Activated CD8-positive, alpha-beta memory T cell treated with anti-CD3 and anti-CD28 coated beads, Interleukin-2, amount 50 U/mL, for 24 hours (primary cell): Measurements from ENCODE around the gene RPRD1A.
"Not testable (repeated sequence)": the region's sequence is repeated elsewhere in the genome, so short reads cannot be mapped to it uniquely, and the experiment has no call there.

Experiments
- DNase-seq: peaks from one replicate; pipeline ENCODE4 v3.0.0-alpha.2; 2020; ENCODE audit errors: extremely low read depth

Gene RPRD1A

DNA sequence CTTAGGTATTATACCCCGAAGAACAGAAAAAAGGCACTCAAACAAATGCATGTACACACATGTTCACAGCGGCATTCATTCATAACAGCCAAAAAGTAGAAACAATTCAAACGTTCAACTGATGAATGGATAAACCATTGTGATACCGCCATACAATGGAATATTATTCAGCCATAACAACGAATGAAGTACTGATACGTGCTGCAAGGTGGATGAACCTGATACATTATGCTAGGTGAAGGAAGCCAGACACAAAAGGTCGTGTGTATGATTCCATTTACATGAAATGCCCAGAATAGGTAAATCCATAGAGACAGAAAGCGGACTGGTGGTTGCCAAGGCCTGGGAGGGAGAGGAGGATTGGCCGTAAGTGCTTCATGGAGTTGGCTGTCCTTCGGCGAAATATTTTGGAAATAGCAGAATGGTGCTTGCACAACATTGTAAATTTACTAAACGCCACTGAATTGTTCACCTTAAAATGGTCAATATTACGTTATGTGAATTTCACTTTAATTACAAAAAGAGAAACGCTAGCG, 95.6 kb downstream of the RPRD1A start:
- no peak for DNase-seq

DNA sequence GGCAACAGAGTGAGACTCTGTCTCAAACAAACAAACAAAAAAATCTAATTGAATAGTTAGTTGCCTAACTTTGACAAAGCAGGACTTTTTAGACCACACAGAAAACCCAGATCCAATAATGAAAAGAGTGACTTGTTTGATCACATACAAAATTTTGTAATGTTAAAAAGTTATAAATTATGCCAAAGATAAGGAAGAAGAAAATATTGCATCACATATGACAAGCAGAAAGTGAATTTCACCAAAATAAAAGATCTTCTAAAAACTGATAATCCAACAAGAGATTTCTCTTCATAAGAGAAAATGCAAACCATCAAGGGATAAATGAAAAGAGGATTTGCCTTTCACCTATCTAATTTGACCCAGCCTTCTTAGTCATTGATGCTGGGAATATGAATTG, 97.7 kb downstream of the RPRD1A start:
- no peak for DNase-seq

DNA sequence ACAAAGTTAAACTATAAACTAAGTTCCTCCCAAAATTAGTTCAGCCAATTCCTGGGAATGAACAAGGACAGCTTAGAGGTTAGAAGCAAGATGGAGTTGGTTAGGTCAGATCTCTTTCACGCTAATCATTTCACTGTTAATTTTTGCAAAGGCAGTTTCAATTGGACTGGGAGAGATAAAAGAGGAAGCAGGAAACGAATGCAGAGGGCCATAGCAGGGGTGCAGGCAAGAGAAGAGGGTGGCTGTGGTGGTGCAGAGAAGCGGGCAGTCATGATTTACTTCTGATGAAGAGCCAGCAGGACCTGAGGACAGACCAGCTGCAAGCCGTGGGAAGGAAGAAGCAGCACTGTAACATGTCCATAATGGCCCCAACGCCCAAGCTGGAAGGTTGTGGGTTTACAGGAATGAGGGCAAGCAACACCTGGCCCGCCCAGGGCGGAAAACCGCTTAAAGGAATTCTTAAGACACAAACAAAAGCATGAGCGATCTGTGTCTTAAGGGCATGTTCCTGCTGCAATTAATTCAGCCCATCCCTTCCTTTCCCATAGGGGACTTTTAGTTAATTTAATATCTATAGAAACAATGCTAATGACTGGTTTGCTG, 99.0 kb downstream of the RPRD1A start:
- no peak for DNase-seq

DNA sequence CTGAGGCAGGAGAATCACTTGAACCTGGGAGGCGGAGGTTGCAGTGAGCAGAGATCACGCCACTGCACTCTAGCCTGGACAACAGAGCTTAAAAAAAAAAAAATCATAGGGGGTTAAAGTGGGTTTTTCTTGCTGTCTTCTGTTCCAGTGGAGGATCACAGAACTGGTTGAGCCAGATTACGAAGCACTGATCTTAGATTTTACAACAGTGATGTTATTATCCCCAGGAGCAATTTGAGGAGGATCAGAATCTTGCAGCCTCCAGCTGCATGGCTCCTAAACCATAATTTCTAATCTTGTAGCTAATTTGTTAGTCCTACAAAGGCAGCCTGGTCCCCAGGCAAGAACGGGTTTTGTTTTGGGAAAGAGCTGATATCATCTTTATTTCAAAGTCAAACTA, 99.5 kb downstream of the RPRD1A start:
- not testable (repeated sequence) for DNase-seq

DNA sequence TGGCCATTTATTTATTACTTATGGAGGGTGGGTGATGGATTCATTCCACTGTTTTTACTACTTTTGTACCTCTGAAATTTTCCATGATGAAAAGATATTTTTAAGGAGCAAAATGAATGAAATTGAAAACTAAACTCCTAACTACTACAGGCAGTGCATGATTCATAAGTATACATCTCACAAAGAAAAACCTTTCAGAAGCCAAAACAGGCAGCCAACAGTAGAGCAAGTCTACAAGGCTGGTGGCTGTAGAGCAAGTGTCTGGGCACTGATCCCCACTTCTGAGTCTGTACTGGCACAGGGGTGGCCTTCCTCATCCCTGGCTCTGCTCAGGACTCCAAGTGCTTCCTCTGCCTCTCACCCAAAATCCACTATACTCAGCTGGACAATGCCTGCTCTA, 103.0 kb downstream of the RPRD1A start:
- no peak for DNase-seq

DNA sequence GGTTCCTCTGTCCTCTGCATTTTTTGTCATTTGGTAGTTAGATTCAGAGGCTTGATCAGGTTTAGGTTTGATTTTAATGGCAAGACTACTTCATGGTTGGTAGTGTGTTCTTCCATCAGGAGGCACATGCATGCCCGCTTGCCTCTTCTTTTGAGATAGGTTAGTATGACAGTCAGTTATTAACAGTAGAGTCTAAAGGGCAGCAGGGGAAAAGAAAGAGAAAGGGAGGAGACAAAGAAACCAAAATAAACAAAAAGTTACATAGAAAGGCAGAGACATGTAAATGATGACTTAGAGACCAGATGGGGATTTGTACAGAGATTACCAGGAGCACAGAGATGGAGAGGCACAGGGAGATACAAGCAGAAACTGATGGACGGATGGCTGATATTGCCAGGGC, 105.0 kb downstream of the RPRD1A start:
- no peak for DNase-seq

DNA sequence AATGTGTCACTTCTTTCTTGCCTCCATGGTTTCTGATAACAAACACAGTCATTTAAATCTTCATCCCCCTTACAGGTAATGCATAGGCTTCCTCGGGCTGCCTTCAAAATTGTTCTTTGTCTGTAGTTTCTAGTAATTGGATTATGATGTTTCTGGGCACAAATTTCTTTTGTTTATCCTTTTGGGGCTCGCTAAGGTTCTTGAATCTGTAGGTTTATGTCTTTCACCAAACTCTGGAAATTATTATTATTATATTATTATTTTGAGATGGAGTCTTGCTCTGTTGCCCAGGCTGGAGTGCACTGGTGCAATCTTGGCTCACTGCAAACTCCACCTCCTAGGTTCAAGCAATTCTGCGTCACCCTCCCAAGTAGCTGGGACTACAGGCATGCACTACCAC, 111.1 kb downstream of the RPRD1A start:
- no peak for DNase-seq

DNA sequence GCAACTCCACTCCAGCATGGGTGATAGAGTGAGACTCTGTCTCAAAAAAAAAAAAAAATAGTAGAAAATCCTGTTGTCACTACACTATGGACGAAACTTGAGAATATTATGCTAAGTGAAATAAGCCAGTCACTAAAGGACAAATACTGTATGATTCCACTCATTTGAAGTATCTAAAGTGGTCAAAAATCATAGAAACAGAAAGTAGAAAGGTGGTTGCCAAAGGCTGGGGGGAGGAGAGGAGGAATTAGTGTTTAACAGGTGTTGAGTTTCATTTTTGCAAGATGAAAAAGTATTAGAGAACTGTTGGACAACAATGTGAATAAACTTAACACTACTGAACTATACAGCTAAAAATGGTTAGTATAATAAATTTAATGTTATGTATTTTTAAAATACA, 113.7 kb downstream of the RPRD1A start:
- no peak for DNase-seq

DNA sequence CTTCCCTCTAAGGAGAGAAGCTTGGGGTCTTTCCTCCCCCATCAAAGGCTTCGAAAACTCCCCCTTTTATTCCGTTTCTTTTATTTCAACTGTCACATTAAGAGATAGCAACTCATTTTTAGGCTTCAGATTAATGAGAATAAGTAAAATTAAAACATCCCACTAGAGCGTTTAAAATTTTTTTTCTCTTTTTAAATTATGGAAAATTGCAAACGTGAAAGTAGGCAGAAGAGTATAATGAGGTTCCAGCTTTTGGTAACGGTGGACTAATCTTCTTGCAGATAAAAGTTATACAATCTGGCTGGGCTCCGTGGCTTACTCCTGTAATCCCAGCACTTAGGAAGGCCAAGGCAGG, 116.8 kb downstream of the RPRD1A start:
- no peak for DNase-seq

DNA sequence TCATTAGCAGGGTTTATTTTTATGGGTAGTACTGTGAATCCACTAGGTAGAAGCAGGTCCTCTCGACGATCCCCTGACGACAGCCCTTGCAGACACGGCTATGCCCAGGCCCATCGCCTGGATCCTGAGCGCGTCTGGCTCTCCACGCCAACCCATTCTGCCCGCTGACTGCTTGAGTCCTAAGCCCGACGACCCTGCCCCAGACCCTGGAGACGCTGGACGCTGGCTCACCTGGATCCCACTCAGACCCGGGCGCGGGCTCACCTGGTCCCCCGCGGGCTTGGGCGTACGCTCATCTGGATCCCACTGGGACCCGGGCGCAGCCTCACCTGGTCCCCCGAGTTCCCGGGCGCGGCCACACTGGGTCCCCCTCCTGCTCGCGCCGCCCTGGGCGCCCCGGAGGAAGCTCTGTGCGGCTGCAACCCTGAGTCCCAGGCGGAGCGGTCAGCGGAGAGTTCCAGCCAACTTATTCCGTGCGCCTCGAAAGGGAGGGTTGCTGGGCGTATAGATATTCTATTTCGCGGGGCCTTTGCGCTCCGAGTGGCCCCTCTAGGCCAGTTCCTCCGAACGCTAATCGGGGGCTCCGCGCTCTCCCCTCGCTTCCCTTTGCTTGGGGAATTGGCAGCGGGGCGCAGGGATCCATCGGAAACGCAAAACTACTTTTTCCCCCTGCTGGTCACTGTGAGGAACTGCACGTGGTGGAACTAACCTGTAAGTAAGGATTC, 117.3 kb downstream of the RPRD1A start:
- DNase-seq = peak; percentile 19

DNA sequence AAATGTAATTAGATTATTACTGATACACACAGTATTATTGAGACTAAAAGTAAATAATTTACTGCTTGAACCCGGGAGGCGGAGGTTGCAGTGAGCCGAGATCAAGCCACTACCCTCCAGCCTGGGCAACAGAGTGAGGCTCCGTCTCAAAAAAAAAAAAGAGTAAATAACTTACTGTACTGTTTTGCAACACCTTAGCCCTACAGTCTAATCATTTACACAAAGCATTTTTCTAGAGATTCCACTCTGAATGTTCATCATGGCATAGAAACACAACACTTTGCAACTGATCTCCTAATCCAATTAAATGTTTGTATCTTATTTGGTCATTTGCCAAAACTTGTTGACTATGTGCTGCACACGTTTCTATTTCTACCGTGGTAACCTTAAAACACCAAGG, 118.3 kb downstream of the RPRD1A start:
- DNase-seq = no peak

DNA sequence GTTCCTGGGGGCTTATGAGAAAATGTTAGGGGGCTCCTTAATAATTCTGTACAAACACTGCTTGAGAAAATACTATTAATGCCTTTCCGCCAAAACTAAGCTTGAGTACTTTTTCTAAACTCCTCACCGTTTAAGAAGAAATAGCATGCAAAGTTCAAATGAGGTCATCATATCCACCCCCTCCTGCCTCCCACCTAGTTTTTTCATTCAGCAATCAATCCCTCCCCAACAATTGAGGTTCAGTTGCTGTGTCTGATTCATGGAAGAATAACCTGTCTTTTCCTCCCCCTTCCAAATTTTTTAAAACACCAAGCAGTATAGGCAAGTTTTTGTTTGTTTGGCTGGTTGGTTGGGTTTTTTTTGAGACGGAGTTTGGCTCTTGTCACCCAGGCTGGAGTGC, 119.3 kb downstream of the RPRD1A start:
- DNase-seq = no peak

DNA sequence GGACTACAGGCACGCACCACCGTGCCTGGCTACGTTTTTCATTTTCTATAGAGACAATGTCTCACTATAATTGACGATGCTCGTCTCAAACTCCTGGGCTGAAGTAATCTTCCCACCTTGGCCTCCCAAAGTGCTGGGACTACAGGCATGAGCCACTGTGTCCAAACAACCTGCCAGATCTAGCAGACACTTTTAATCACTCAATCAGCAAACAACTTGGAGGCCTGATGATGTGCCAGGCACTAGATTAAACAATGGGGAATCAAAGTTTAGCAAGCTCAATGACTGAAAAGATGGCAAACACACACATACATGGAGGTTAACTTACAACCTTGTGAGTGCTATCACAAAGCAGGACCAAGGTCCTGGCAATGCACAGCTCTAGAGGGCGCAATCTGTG, 124.7 kb downstream of the RPRD1A start:
- DNase-seq = no peak

DNA sequence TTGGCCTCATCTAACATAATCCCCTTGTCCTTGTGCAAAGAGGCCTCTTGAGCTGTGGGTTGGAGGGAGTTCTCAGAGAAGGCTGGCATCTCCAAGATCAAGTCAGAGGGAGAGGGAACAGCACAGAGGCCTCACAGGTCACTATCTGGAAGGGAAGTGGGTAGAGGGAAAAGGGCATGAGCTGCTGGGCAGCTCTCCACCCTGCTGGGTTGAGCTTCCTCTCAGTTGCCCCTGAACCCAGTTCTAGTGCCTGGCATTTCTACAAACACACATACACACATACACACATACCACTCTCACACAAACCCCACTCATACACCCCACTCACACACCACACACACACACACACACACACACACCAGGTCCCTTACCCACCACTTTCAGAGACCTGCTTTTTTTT, 125.2 kb downstream of the RPRD1A start:
- no peak for DNase-seq

DNA sequence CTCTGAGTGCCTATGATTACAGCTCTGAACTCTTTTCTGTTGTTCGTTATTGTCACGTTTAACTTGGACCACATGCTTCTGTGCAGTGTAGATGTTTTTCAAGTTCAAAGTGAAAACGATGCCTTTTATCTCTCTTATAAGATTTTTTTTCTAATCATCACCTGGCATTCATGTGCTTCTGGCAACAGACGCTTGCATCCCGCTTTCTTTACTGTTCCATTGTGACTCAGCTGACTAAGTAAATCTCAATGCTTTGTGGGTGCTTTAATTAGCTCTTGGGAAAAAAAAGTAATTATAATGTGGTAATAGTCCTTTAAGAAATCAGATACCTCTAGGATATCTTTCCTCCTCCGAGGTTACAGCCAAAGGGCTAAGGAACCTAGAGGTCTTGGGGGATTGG, 126.1 kb downstream of the RPRD1A start:
- DNase-seq = no peak
